ENCODE measurements around the gene M1AP. TPM values are rescaled to one million over a fixed set of nuclear protein-coding genes. Genes with fewer than 3 reads are reported as not detected.
"Not testable (repeated sequence)": the region's sequence is repeated elsewhere in the genome, so short reads cannot be mapped to it uniquely, and the experiment has no call there.

M1AP gene
- polyA plus RNA-seq, 1 experiment: 0.33 TPM

DNA sequence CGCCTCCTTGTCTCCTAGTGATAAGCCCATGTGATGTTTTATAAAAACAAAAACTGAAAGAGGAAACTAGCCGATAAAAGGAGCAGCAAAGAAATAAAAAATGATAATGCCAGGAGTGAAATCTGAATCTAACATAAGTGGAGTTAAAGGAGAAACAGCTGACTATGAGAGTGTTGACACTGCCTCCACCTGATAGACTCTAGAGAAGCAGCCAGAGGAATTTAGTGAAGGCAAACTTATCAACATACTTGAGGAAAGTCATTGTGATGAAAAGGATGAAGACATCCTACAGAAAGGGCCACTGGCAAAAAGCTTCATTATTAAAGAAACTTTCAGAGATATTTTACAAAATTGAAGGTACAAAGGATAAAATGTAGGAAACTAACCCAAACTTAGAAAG is 1.9 kb downstream of the M1AP start:
- Histone ChIP-seq H3K27me3 (ENCODE audit: control insufficient read depth, insufficient read depth, low read length) (peaks cover 2% of the 10 kb centered on the region; the same call in 1 of the 2 replicates), H3K36me3 (ENCODE audit: control insufficient read depth, insufficient read depth, low read length) (no peaks in the 10 kb centered on the region), H3K4me3 (ENCODE audit: low read depth, low read length) (no peak overlapping the region)
- ChIA-PET POLR2A (no interaction called here), CTCF (no interaction called here)
- TF ChIP-seq CTCF (IDR thresholded peaks at IDR 0.05; ENCODE audit: insufficient read depth, low read depth, low read length): no peak
- no peak for DNase-seq (ENCODE audit: low read depth)

DNA sequence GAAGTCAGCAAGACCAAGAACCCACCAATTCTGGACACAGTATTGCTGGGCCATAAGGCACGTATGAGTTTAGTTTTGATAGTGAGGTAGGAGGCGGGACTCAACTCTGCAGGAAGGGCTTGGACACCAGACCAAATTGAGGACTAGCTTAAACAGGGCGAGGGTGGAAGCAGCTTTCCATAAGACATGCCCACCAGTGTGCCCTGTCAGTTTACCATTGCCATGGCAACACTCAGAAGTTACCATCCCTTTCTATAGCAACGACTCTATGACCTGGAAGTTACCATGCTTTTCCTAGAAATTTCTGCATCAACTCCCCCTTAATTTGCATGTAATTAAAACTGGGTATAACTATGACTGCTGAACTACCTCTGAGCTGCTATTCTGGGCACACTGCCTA is 2.8 kb downstream of the M1AP start:
- no peak overlapping the region for H3K4me3 ChIP-seq (ENCODE audit: low read depth, low read length)
- no peaks in the 10 kb centered on the region for H3K36me3 ChIP-seq (ENCODE audit: control insufficient read depth, insufficient read depth, low read length)
- TF ChIP-seq CTCF (IDR thresholded peaks at IDR 0.05; ENCODE audit: insufficient read depth, low read depth, low read length): no peak
- no peak for DNase-seq (ENCODE audit: low read depth)
- POLR2A ChIA-PET: no interaction called here
- CTCF ChIA-PET: interaction anchor here (1.2 kb wide), 1 partner anchor 9 kb away, joined by 3 read pairs; the partner anchor contains the start of gene SEMA4F
- H3K27me3 ChIP-seq (ENCODE audit: control insufficient read depth, insufficient read depth, low read length): peaks cover 2% of the 10 kb centered on the region; the same call in 1 of the 2 replicates

- POLR2A ChIA-PET: no interaction called here
- no peak for DNase-seq (ENCODE audit: low read depth)
- Histone ChIP-seq H3K36me3 (ENCODE audit: control insufficient read depth, insufficient read depth, low read length) (no peaks in the 10 kb centered on the region), H3K27me3 (ENCODE audit: control insufficient read depth, insufficient read depth, low read length) (peaks cover 1% of the 10 kb centered on the region; the same call in 1 of the 2 replicates), H3K4me3 (ENCODE audit: low read depth, low read length) (no peak overlapping the region)
- no peak for TF ChIP-seq CTCF (IDR thresholded peaks at IDR 0.05; ENCODE audit: insufficient read depth, low read depth, low read length)
- CTCF ChIA-PET: interaction anchor here (1.2 kb wide), 1 partner anchor 9 kb away, joined by 3 read pairs; no protein-coding TSS in a partner anchor
These were observed 8.6 kb downstream of the M1AP start for GRCh38 chr2:74639550-74639949.

- ChIA-PET POLR2A (no interaction called here), CTCF (no interaction called here)
- Histone ChIP-seq H3K36me3 (ENCODE audit: control insufficient read depth, insufficient read depth, low read length) (no peaks in the 10 kb centered on the region), H3K27me3 (ENCODE audit: control insufficient read depth, insufficient read depth, low read length) (no peaks in the 10 kb centered on the region; the same call in 1 of the 2 replicates), H3K4me3 (ENCODE audit: low read depth, low read length) (no peak overlapping the region)
- TF ChIP-seq CTCF (IDR thresholded peaks at IDR 0.05; ENCODE audit: insufficient read depth, low read depth, low read length): no peak
- DNase-seq (ENCODE audit: low read depth): no peak
These were observed 15.2 kb downstream of the M1AP start for GRCh38 chr2:74632939-74633312.

- DNase-seq (ENCODE audit: low read depth): no peak
- no peak for TF ChIP-seq CTCF (IDR thresholded peaks at IDR 0.05; ENCODE audit: insufficient read depth, low read depth, low read length)
- ChIA-PET CTCF (interaction anchor here (1.0 to 1.2 kb wide), 2 partner anchors 16 to 35 kb away, joined by 3 read pairs; no protein-coding TSS in a partner anchor), POLR2A (no interaction called here)
- Histone ChIP-seq H3K27me3 (ENCODE audit: control insufficient read depth, insufficient read depth, low read length) (no peaks in the 10 kb centered on the region; the same call in 1 of the 2 replicates), H3K36me3 (ENCODE audit: control insufficient read depth, insufficient read depth, low read length) (no peaks in the 10 kb centered on the region), H3K4me3 (ENCODE audit: low read depth, low read length) (no peak overlapping the region)
These were observed 15.8 kb downstream of the M1AP start for GRCh38 chr2:74632209-74632938.

GRCh38 chr2:74630454-74630853 is 17.7 kb downstream of the M1AP start:
- DNase-seq (ENCODE audit: low read depth); H3K36me3 ChIP-seq (ENCODE audit: control insufficient read depth, insufficient read depth, low read length); H3K4me3 ChIP-seq (ENCODE audit: low read depth, low read length); POLR2A ChIA-PET; H3K27me3 ChIP-seq (ENCODE audit: control insufficient read depth, insufficient read depth, low read length): not testable (repeated sequence)
- CTCF ChIA-PET: interaction anchor here (0.7 to 1.1 kb wide), 2 partner anchors 9 to 18 kb away, joined by 3 to 4 read pairs; partner anchors contain the start of gene M1AP
